PC-3 (cell line): ENCODE data around the gene AMT.

ENCODE experiments used
- CTCF ChIP-seq: fragments of 300-600 bp; sonication (generic); conservative IDR thresholded peaks from 2 replicates; pipeline ENCODE4 v1.5.1; 2017; ENCODE audit warnings: antibody characterized with exemption, low read depth, mild to moderate bottlenecking, low read length
- EZH2 ChIP-seq: fragments of 300-600 bp; sonication (generic); IDR thresholded peaks from one replicate; pipeline ENCODE4 v1.6.1; 2017; ENCODE audit warnings: antibody characterized with exemption, mild to moderate bottlenecking, low read length; ENCODE audit not compliant: unreplicated experiment
- EZH2phosphoT487 ChIP-seq: fragments of 300-600 bp; sonication (generic); IDR thresholded peaks from 2 replicates; pipeline ENCODE4 v1.6.1; 2018; ENCODE audit warnings: mild to moderate bottlenecking, antibody characterized with exemption, low read length, borderline replicate concordance

DNA sequence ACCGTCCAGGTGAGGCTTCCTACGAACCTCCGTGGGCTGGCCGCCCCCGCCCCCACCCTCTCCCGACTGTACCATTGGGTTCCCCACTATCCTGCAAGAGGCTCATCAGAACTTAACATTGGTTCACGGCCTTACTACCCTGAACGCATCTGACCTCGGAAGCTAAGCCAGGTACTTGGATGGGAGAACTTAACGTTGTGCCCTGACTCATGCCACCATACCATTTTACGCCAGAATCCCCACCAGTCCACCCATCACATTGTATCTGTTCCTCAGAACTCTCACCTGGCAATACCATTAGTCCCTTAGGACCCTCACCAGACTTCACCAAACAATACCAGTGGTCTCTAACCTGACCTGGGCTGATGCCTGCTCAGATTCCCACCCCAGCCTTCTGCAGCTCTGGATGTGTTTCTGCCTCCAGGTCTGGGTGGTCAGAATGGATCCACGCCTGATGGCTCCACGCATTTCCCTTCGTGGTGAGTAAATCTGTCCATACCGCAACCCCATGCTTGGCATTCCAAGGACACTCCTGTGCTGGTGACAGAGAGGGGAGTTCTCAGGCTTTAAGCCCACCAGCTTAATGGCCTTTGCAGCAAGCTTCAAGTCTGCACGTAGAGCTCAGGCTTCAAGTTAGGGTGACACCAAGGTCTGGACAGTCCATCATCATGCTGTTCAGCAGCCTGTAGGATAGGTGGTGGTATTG lies 9.5 kb downstream of the AMT start:
- TF ChIP-seq CTCF (no peak), EZH2 (no peak), EZH2phosphoT487 (no peak)
